ENCODE measurements around the gene CDK5RAP2.

DNA sequence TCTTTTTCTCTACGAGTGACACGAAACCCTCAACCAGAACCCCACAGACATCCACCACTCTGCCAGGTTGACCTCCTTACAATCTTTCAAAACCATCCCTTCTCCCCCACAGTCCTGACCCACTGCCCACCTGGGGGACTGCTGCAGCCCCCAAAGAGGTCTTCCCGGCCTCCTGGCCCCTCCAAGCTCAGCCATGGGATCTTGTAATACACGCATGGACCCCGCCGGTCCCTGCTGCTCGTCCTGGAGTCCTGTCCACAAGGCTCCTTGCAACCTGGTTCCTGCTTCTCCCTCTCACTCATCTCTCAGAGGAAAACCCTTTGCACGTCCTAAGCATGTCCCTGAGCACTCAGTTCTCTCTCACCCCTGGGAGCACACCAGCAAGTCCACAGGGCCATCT lies 187.3 kb downstream of the CDK5RAP2 start:
- TF ChIP-seq CTCF (IDR thresholded peaks at IDR 0.05; ENCODE audit: low read depth, low read length) (no peak), EZH2phosphoT487 (IDR thresholded peaks at IDR 0.05; ENCODE audit: low read depth) (no peak)
